ENCODE measurements around the gene CCP110. TPM values are rescaled to one million over a fixed set of nuclear protein-coding genes. Genes with fewer than 3 reads are reported as not detected.

Gene CCP110
- total and polyA plus RNA-seq, 2 experiments from 2014 or later, result 4.3 to 9.2 TPM

DNA sequence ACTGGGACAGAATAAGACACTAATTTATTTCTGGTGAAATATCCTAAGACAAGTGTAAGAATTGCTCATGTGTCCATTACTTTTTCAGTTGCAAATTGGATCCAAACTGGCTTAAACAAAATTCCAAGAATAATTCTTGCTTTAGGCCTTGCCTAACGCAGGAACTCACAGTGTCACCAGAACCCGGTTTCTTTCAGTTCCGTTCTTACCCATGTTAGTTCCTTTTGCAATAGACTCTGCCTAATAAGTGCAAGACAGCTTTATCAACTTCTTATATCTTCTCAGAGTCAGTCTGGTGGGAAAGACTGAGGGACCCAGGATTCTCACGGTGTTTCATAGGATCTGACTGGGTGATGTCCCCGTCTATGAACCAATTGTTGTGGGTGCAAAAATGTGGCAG lies 26.6 kb upstream of the CCP110 start:
- Histone ChIP-seq H3K79me2 (no peaks in the 10 kb centered on the region), H4K20me1 (ENCODE audit: insufficient read depth, poor library complexity, severe bottlenecking) (no peaks in the 10 kb centered on the region), H3K27ac (no peak overlapping the region), H3K9me2 (replicated peaks; ENCODE audit: insufficient read depth) (no peaks in the 10 kb centered on the region), H3K36me3 (replicated peaks; ENCODE audit: insufficient read depth, low read depth) (no peaks in the 10 kb centered on the region), H3K4me3 (no peak overlapping the region), H3K9me3 (ENCODE audit: low read depth) (no peaks in the 10 kb centered on the region), H3K27me3 (no peaks in the 10 kb centered on the region), H2AFZ (no peak overlapping the region), H3K4me1 (ENCODE audit: insufficient read depth) (no peaks in the 10 kb centered on the region), H3K4me2 (no peak overlapping the region)
- TF ChIP-seq EZH2 (IDR thresholded peaks at IDR 0.05; ENCODE audit: borderline replicate concordance) (no peak), EZH2phosphoT487 (IDR thresholded peaks at IDR 0.05; ENCODE audit: low read depth, severe bottlenecking, unreplicated experiment) (no peak)
- TF ChIP-seq, protein P1, sequence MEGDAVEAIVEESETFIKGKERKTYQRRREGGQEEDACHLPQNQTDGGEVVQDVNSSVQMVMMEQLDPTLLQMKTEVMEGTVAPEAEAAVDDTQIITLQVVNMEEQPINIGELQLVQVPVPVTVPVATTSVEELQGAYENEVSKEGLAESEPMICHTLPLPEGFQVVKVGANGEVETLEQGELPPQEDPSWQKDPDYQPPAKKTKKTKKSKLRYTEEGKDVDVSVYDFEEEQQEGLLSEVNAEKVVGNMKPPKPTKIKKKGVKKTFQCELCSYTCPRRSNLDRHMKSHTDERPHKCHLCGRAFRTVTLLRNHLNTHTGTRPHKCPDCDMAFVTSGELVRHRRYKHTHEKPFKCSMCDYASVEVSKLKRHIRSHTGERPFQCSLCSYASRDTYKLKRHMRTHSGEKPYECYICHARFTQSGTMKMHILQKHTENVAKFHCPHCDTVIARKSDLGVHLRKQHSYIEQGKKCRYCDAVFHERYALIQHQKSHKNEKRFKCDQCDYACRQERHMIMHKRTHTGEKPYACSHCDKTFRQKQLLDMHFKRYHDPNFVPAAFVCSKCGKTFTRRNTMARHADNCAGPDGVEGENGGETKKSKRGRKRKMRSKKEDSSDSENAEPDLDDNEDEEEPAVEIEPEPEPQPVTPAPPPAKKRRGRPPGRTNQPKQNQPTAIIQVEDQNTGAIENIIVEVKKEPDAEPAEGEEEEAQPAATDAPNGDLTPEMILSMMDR (IDR thresholded peaks at IDR 0.05; ENCODE audit: poor library complexity), result no peak
- WGBS (ENCODE audit: low lambda C conversion rate, missing lambda C conversion rate), result 84% methylated on average over 5 of the region's 5 CpGs
- DNase-seq (ENCODE audit: low spot score), result no peak

DNA sequence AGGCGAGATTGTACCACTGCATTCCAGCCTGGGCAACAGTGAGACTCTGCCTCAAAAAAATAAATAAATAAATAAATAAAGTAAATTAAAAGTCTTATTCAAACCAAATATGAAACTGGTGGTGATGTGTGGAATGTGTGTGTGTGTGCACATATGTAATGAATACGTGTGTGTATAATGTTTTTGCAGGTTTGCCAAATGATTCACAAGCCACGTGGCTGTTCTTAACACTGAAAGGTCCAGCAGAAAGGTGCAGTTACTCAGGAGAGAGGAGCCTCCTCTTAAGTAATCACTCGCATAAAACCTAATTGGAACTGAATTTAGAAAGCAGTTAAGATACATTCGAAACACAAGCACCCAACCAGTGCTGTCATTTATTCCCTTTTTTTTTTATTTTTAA lies 24.7 kb upstream of the CCP110 start:
- no peaks in the 10 kb centered on the region for H3K36me3 ChIP-seq (replicated peaks; ENCODE audit: insufficient read depth, low read depth)
- H3K79me2 ChIP-seq, result no peaks in the 10 kb centered on the region
- H3K27ac ChIP-seq, result no peak overlapping the region
- DNase-seq (ENCODE audit: low spot score), result no peak
- H3K9me3 ChIP-seq (ENCODE audit: low read depth), result no peaks in the 10 kb centered on the region
- no peaks in the 10 kb centered on the region for H4K20me1 ChIP-seq (ENCODE audit: insufficient read depth, poor library complexity, severe bottlenecking)
- H3K4me2 ChIP-seq, result no peak overlapping the region
- no peak overlapping the region for H2AFZ ChIP-seq
- no peaks in the 10 kb centered on the region for H3K27me3 ChIP-seq
- no peak overlapping the region for H3K4me3 ChIP-seq
- H3K4me1 ChIP-seq (ENCODE audit: insufficient read depth), result no peaks in the 10 kb centered on the region
- no peaks in the 10 kb centered on the region for H3K9me2 ChIP-seq (replicated peaks; ENCODE audit: insufficient read depth)
- TF ChIP-seq EZH2phosphoT487 (IDR thresholded peaks at IDR 0.05; ENCODE audit: low read depth, severe bottlenecking, unreplicated experiment) (no peak), EZH2 (IDR thresholded peaks at IDR 0.05; ENCODE audit: borderline replicate concordance) (no peak)
- TF ChIP-seq, protein P1 (IDR thresholded peaks at IDR 0.05; ENCODE audit: poor library complexity), result no peak
- WGBS (ENCODE audit: low lambda C conversion rate, missing lambda C conversion rate), result 93% methylated on average over 5 of the region's 5 CpGs

DNA sequence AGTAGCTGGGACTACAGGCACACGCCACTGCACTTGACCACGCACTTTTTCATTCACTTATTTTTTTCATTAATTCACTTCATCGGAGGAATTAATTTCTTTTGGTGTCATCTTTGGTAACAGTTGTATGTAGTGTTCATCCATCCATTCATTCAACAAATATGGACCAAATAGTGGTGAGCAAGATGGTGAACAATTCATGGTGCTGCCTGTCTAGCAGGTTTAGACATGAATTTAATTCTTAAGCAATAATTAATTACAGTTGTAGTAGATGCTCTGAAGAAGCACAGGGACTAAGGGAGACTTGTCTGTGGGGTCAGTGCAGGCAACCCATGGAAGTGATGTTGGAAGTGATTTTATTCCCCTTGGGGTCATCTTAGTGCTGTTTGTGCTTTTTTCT lies 24.3 kb upstream of the CCP110 start:
- Histone ChIP-seq H2AFZ (no peak overlapping the region), H3K27ac (no peak overlapping the region), H3K27me3 (no peaks in the 10 kb centered on the region), H4K20me1 (ENCODE audit: insufficient read depth, poor library complexity, severe bottlenecking) (no peaks in the 10 kb centered on the region), H3K9me2 (replicated peaks; ENCODE audit: insufficient read depth) (no peaks in the 10 kb centered on the region), H3K4me1 (ENCODE audit: insufficient read depth) (no peaks in the 10 kb centered on the region), H3K9me3 (ENCODE audit: low read depth) (no peaks in the 10 kb centered on the region), H3K79me2 (no peaks in the 10 kb centered on the region), H3K36me3 (replicated peaks; ENCODE audit: insufficient read depth, low read depth) (no peaks in the 10 kb centered on the region), H3K4me3 (no peak overlapping the region), H3K4me2 (no peak overlapping the region)
- WGBS (ENCODE audit: low lambda C conversion rate, missing lambda C conversion rate), result 81% methylated on average over 3 of the region's 3 CpGs
- TF ChIP-seq EZH2phosphoT487 (IDR thresholded peaks at IDR 0.05; ENCODE audit: low read depth, severe bottlenecking, unreplicated experiment) (no peak), EZH2 (IDR thresholded peaks at IDR 0.05; ENCODE audit: borderline replicate concordance) (no peak)
- TF ChIP-seq, protein P1 (IDR thresholded peaks at IDR 0.05; ENCODE audit: poor library complexity), result no peak
- no peak for DNase-seq (ENCODE audit: low spot score)
